ENCODE measurements around the gene SYF2.
"Not testable (repeated sequence)": the region's sequence is repeated elsewhere in the genome, so short reads cannot be mapped to it uniquely, and the experiment has no call there.

The SYF2 gene

GRCh38 chr1:25246600-25247023, 14.3 kb upstream of the SYF2 start:
- Histone ChIP-seq H3K4me1 (ENCODE audit: control insufficient read depth in 1 of 2, insufficient read depth in 2 of 2, low read length in 2 of 2) (peaks cover 22 to 30% of the 10 kb centered on the region in 2 donors), H3K4me3 (ENCODE audit: low read depth in 1 of 2, low read length in 2 of 2) (peak overlapping the region; percentile 87 to 98), H3K9ac (ENCODE audit: low read depth in 1 of 2, low read length in 2 of 2) (peak overlapping the region; percentile 99)

GRCh38 chr1:25245809-25246599, 13.7 kb upstream of the SYF2 start:
- Histone ChIP-seq H3K4me3 (ENCODE audit: low read depth in 1 of 2, low read length in 2 of 2) (peak overlapping the region; percentile 87 to 98), H3K36me3 (ENCODE audit: control insufficient read depth in 1 of 2, insufficient read depth in 2 of 2, low read length in 2 of 2) (peaks cover 23 to 47% of the 10 kb centered on the region in 2 donors), H3K9me3 (ENCODE audit: control insufficient read depth in 1 of 2, low read length in 2 of 2) (no peaks in the 10 kb centered on the region), H3K9ac (ENCODE audit: low read depth in 1 of 2, low read length in 2 of 2) (peak overlapping the region; percentile 99), H3K27me3 (ENCODE audit: control insufficient read depth in 1 of 2, insufficient read depth in 2 of 2, low read length in 2 of 2) (no peaks in the 10 kb centered on the region), H3K4me1 (ENCODE audit: control insufficient read depth in 1 of 2, insufficient read depth in 2 of 2, low read length in 2 of 2) (peaks cover 22 to 30% of the 10 kb centered on the region in 2 donors), H3K27ac (ENCODE audit: low read depth, low read length) (peak overlapping the region; percentile 100)

More at GRCh38 chr1:25246600-25247023, 14.3 kb upstream of the SYF2 start:
- peak overlapping the region; percentile 100 for H3K27ac ChIP-seq (ENCODE audit: low read depth, low read length)
- H3K36me3 ChIP-seq (ENCODE audit: control insufficient read depth in 1 of 2, insufficient read depth in 2 of 2, low read length in 2 of 2): peaks cover 23 to 43% of the 10 kb centered on the region in 2 donors
- no peaks in the 10 kb centered on the region for H3K27me3 ChIP-seq (ENCODE audit: control insufficient read depth in 1 of 2, insufficient read depth in 2 of 2, low read length in 2 of 2)
- no peaks in the 10 kb centered on the region for H3K9me3 ChIP-seq (ENCODE audit: control insufficient read depth in 1 of 2, low read length in 2 of 2)

GRCh38 chr1:25245393-25245792, 13.1 kb upstream of the SYF2 start:
- no peaks in the 10 kb centered on the region for H3K9me3 ChIP-seq (ENCODE audit: control insufficient read depth in 1 of 2, low read length in 2 of 2)
- no peaks in the 10 kb centered on the region for H3K27me3 ChIP-seq (ENCODE audit: control insufficient read depth in 1 of 2, insufficient read depth in 2 of 2, low read length in 2 of 2)
- peaks cover 25 to 36% of the 10 kb centered on the region in 2 donors for H3K4me1 ChIP-seq (ENCODE audit: control insufficient read depth in 1 of 2, insufficient read depth in 2 of 2, low read length in 2 of 2)
- peaks cover 23 to 49% of the 10 kb centered on the region in 2 donors for H3K36me3 ChIP-seq (ENCODE audit: control insufficient read depth in 1 of 2, insufficient read depth in 2 of 2, low read length in 2 of 2)
- H3K4me3 ChIP-seq (ENCODE audit: low read depth in 1 of 2, low read length in 2 of 2): peak overlapping the region; percentile 87 to 98
- peak overlapping the region; percentile 20 to 99 for H3K9ac ChIP-seq (ENCODE audit: low read depth in 1 of 2, low read length in 2 of 2)
- H3K27ac ChIP-seq (ENCODE audit: low read depth, low read length): no peak overlapping the region

GRCh38 chr1:25243907-25244306, 11.6 kb upstream of the SYF2 start:
- peaks cover 29 to 47% of the 10 kb centered on the region in 2 donors for H3K4me1 ChIP-seq (ENCODE audit: control insufficient read depth in 1 of 2, insufficient read depth in 2 of 2, low read length in 2 of 2)

GRCh38 chr1:25239681-25240541, 7.6 kb upstream of the SYF2 start:
- H3K4me1 ChIP-seq (ENCODE audit: control insufficient read depth in 1 of 2, insufficient read depth in 2 of 2, low read length in 2 of 2): peaks cover 19 to 33% of the 10 kb centered on the region in 2 donors

More at GRCh38 chr1:25243907-25244306, 11.6 kb upstream of the SYF2 start:
- no peak overlapping the region for H3K4me3 ChIP-seq (ENCODE audit: low read depth in 1 of 2, low read length in 2 of 2)
- H3K27me3 ChIP-seq (ENCODE audit: control insufficient read depth in 1 of 2, insufficient read depth in 2 of 2, low read length in 2 of 2): no peaks in the 10 kb centered on the region
- no peak overlapping the region for H3K27ac ChIP-seq (ENCODE audit: low read depth, low read length)
- H3K9me3 ChIP-seq (ENCODE audit: control insufficient read depth in 1 of 2, low read length in 2 of 2): no peaks in the 10 kb centered on the region
- no peak overlapping the region for H3K9ac ChIP-seq (ENCODE audit: low read depth in 1 of 2, low read length in 2 of 2)
- H3K36me3 ChIP-seq (ENCODE audit: control insufficient read depth in 1 of 2, insufficient read depth in 2 of 2, low read length in 2 of 2): peaks cover 23 to 49% of the 10 kb centered on the region in 2 donors

GRCh38 chr1:25238046-25238445, 5.7 kb upstream of the SYF2 start:
- no peak overlapping the region for H3K9ac ChIP-seq (ENCODE audit: low read depth in 1 of 2, low read length in 2 of 2)
- H3K4me1 ChIP-seq (ENCODE audit: control insufficient read depth in 1 of 2, insufficient read depth in 2 of 2, low read length in 2 of 2): peaks cover 12 to 26% of the 10 kb centered on the region in 2 donors
- no peaks in the 10 kb centered on the region for H3K9me3 ChIP-seq (ENCODE audit: control insufficient read depth in 1 of 2, low read length in 2 of 2)
- H3K27me3 ChIP-seq (ENCODE audit: control insufficient read depth in 1 of 2, insufficient read depth in 2 of 2, low read length in 2 of 2): no peaks in the 10 kb centered on the region
- H3K4me3 ChIP-seq (ENCODE audit: low read depth in 1 of 2, low read length in 2 of 2): no peak overlapping the region
- H3K36me3 ChIP-seq (ENCODE audit: control insufficient read depth in 1 of 2, insufficient read depth in 2 of 2, low read length in 2 of 2): peaks cover 5 to 21% of the 10 kb centered on the region in 2 donors
- no peak overlapping the region for H3K27ac ChIP-seq (ENCODE audit: low read depth, low read length)

More at GRCh38 chr1:25239681-25240541, 7.6 kb upstream of the SYF2 start:
- Histone ChIP-seq H3K27me3 (ENCODE audit: control insufficient read depth in 1 of 2, insufficient read depth in 2 of 2, low read length in 2 of 2) (no peaks in the 10 kb centered on the region), H3K9me3 (ENCODE audit: control insufficient read depth in 1 of 2, low read length in 2 of 2) (no peaks in the 10 kb centered on the region), H3K36me3 (ENCODE audit: control insufficient read depth in 1 of 2, insufficient read depth in 2 of 2, low read length in 2 of 2) (peaks cover 21 to 39% of the 10 kb centered on the region in 2 donors), H3K9ac (ENCODE audit: low read depth in 1 of 2, low read length in 2 of 2) (peak overlapping the region; percentile 72 to 91), H3K4me3 (ENCODE audit: low read depth in 1 of 2, low read length in 2 of 2) (peak overlapping the region; percentile 83 to 93), H3K27ac (ENCODE audit: low read depth, low read length) (peak overlapping the region; percentile 89)

GRCh38 chr1:25236261-25236660, 4.0 kb upstream of the SYF2 start:
- not testable (repeated sequence) for H3K9me3 ChIP-seq (ENCODE audit: control insufficient read depth in 1 of 2, low read length in 2 of 2); H3K27me3 ChIP-seq (ENCODE audit: control insufficient read depth in 1 of 2, insufficient read depth in 2 of 2, low read length in 2 of 2); H3K4me3 ChIP-seq (ENCODE audit: low read depth in 1 of 2, low read length in 2 of 2); H3K9ac ChIP-seq (ENCODE audit: low read depth in 1 of 2, low read length in 2 of 2); H3K36me3 ChIP-seq (ENCODE audit: control insufficient read depth in 1 of 2, insufficient read depth in 2 of 2, low read length in 2 of 2); H3K27ac ChIP-seq (ENCODE audit: low read depth, low read length)
- H3K4me1 ChIP-seq (ENCODE audit: control insufficient read depth in 1 of 2, insufficient read depth in 2 of 2, low read length in 2 of 2): peaks cover 15 to 37% of the 10 kb centered on the region in 2 donors

- not testable (repeated sequence) for H3K36me3 ChIP-seq (ENCODE audit: control insufficient read depth in 1 of 2, insufficient read depth in 2 of 2, low read length in 2 of 2); H3K4me3 ChIP-seq (ENCODE audit: low read depth in 1 of 2, low read length in 2 of 2); H3K27me3 ChIP-seq (ENCODE audit: control insufficient read depth in 1 of 2, insufficient read depth in 2 of 2, low read length in 2 of 2); H3K9ac ChIP-seq (ENCODE audit: low read depth in 1 of 2, low read length in 2 of 2); H3K9me3 ChIP-seq (ENCODE audit: control insufficient read depth in 1 of 2, low read length in 2 of 2); H3K27ac ChIP-seq (ENCODE audit: low read depth, low read length)
- H3K4me1 ChIP-seq (ENCODE audit: control insufficient read depth in 1 of 2, insufficient read depth in 2 of 2, low read length in 2 of 2): peaks cover 15 to 34% of the 10 kb centered on the region in 2 donors
These were observed 3.1 kb upstream of the SYF2 start for GRCh38 chr1:25235411-25235810.

GRCh38 chr1:25232866-25233784, 823 bp upstream of the SYF2 start:
- Histone ChIP-seq H3K36me3 (ENCODE audit: control insufficient read depth in 1 of 2, insufficient read depth in 2 of 2, low read length in 2 of 2) (peaks cover 12 to 17% of the 10 kb centered on the region in 2 donors), H3K9ac (ENCODE audit: low read depth in 1 of 2, low read length in 2 of 2) (peak overlapping the region; percentile 90 to 97), H3K4me1 (ENCODE audit: control insufficient read depth in 1 of 2, insufficient read depth in 2 of 2, low read length in 2 of 2) (peaks cover 13 to 20% of the 10 kb centered on the region in 2 donors), H3K27me3 (ENCODE audit: control insufficient read depth in 1 of 2, insufficient read depth in 2 of 2, low read length in 2 of 2) (no peaks in the 10 kb centered on the region), H3K4me3 (ENCODE audit: low read depth in 1 of 2, low read length in 2 of 2) (peak overlapping the region; percentile 82 to 89), H3K27ac (ENCODE audit: low read depth, low read length) (peak overlapping the region; percentile 76), H3K9me3 (ENCODE audit: control insufficient read depth in 1 of 2, low read length in 2 of 2) (no peaks in the 10 kb centered on the region)

All from duodenal mucosa (tissue), 2 donors.